Liver (tissue), 9 donors: ENCODE data around the gene GABRB1. TPM values are rescaled to one million over a fixed set of nuclear protein-coding genes. Genes with fewer than 3 reads are reported as not detected.

Source experiments
- DNase-seq: peaks from one replicate; pipeline ENCODE4 v3.0.0-alpha.2; 2017; ENCODE audit warnings: low spot score
- H3K27ac ChIP-seq, 2 donors: one replicate each; pipeline ENCODE4 v1.7.0; 2013; ENCODE audit warnings: inconsistent platforms in 2 of 2, low read length in 2 of 2, control low read depth in 1 of 2, low read depth in 1 of 2, mild to moderate bottlenecking in 1 of 2
- H3K27me3 ChIP-seq, 4 donors: one replicate each; pipeline versions ENCODE4 v1.6.1 to v1.7.0; 2013; ENCODE audit warnings: low read length in 3 of 4, inconsistent platforms in 1 of 4, mild to moderate bottlenecking in 1 of 4, moderate library complexity in 1 of 4; ENCODE audit not compliant: control insufficient read depth in 4 of 4, insufficient read depth in 4 of 4
- H3K36me3 ChIP-seq, 4 donors: one replicate each; pipeline versions ENCODE4 v1.6.1 to v1.7.0; 2013; ENCODE audit warnings: low read length in 3 of 4, mild to moderate bottlenecking in 3 of 4, low read depth in 1 of 4, moderate library complexity in 1 of 4; ENCODE audit not compliant: control insufficient read depth in 4 of 4, insufficient read depth in 3 of 4
- H3K4me1 ChIP-seq, 4 donors: one replicate each; pipeline versions ENCODE4 v1.6.1 to v1.7.0; 2013; ENCODE audit warnings: low read length in 3 of 4, mild to moderate bottlenecking in 3 of 4, moderate library complexity in 1 of 4; ENCODE audit not compliant: control insufficient read depth in 4 of 4, insufficient read depth in 4 of 4
- H3K4me3 ChIP-seq, 3 donors: one replicate each; pipeline versions ENCODE4 v1.6.1 to v1.7.0; 2013; ENCODE audit warnings: low read length in 3 of 3, control low read depth in 1 of 3, low read depth in 1 of 3, mild to moderate bottlenecking in 1 of 3
- H3K9ac ChIP-seq, 2 donors: one replicate each; pipeline ENCODE4 v1.7.0; 2013; ENCODE audit warnings: low read length in 2 of 2, mild to moderate bottlenecking in 2 of 2, moderate library complexity in 2 of 2, control low read depth in 1 of 2, low read depth in 1 of 2
- H3K9me3 ChIP-seq, 4 donors: one replicate each; pipeline versions ENCODE4 v1.6.1 to v1.7.0; 2013; ENCODE audit warnings: low read length in 3 of 4; ENCODE audit not compliant: control insufficient read depth in 4 of 4
- CTCF ChIP-seq: fragments of 150-350 bp; IDR thresholded peaks from 2 replicates; pipeline ENCODE4 v1.5.1; 2017; ENCODE audit warnings: improper control_type of control experiment, low read depth, low read length; ENCODE audit not compliant: missing input control
- EGR1 ChIP-seq, 2 donors: IDR thresholded peaks; 2 replicates each; pipeline ENCODE4 v1.6.1; 2016 to 2018; ENCODE audit warnings: antibody characterized with exemption in 2 of 2, low read depth in 2 of 2
- FOXA2 ChIP-seq: IDR thresholded peaks from 2 replicates; pipeline ENCODE4 v1.6.1; 2016; ENCODE audit warnings: antibody characterized with exemption
- GABPA ChIP-seq, 2 donors: IDR thresholded peaks in 1 of 2; conservative IDR thresholded peaks in 1 of 2; 2 replicates each; pipeline ENCODE4 v1.6.1; 2016; ENCODE audit warnings: antibody characterized with exemption in 2 of 2, mild to moderate bottlenecking in 1 of 2, moderate library complexity in 1 of 2
- HNF4A ChIP-seq, 2 donors: conservative IDR thresholded peaks; 2 replicates each; pipeline ENCODE4 v1.6.1; 2016; ENCODE audit warnings: antibody characterized with exemption in 2 of 2, mild to moderate bottlenecking in 2 of 2
- HNF4G ChIP-seq: IDR thresholded peaks from 2 replicates; pipeline ENCODE4 v1.6.1; 2016; ENCODE audit warnings: antibody characterized with exemption
- JUND ChIP-seq, 2 donors: IDR thresholded peaks; 2 replicates each; pipeline ENCODE4 v1.6.1; 2016; ENCODE audit warnings: antibody characterized with exemption in 2 of 2
- NR2F2 ChIP-seq: IDR thresholded peaks from 2 replicates; pipeline ENCODE4 v1.6.1; 2016; ENCODE audit warnings: antibody characterized with exemption
- RAD21 ChIP-seq, 2 donors: IDR thresholded peaks; 2 replicates each; pipeline ENCODE4 v1.6.1; 2016; ENCODE audit warnings: antibody characterized with exemption in 2 of 2, mild to moderate bottlenecking in 2 of 2
- REST ChIP-seq: IDR thresholded peaks from 2 replicates; pipeline ENCODE4 v1.6.1; 2016; ENCODE audit warnings: antibody characterized with exemption, mild to moderate bottlenecking
- RXRA ChIP-seq, 2 donors: IDR thresholded peaks; 2 replicates each; pipeline ENCODE4 v1.6.1; 2017 to 2018; ENCODE audit warnings: antibody characterized with exemption in 2 of 2, mild to moderate bottlenecking in 1 of 2
- SP1 ChIP-seq: IDR thresholded peaks from 2 replicates; pipeline ENCODE4 v1.6.1; 2018; ENCODE audit warnings: antibody characterized with exemption, mild to moderate bottlenecking
- YY1 ChIP-seq: IDR thresholded peaks from 2 replicates; pipeline ENCODE4 v1.6.1; 2016; ENCODE audit warnings: antibody characterized with exemption, mild to moderate bottlenecking
- WGBS: extraction: QIAGEN DNeasy Blood & Tissue Kit; methylation state at CpG from one replicate; pipeline ENCODE4 v1.1.7; 2013; 5-methylcytosine and 5-hydroxymethylcytosine counted together
- polyA plus RNA-seq, 2 donors: library from polyadenylated mRNA; stranded (reverse) in 1 of 2; unstranded in 1 of 2; fragments of 200-250 nt in 1 of 2; fragments of >200 nt in 1 of 2; fragmentation: Nextera tagmentation in 1 of 2; extraction: Ambion mirVana in 1 of 2; gene quantifications; one replicate each; pipeline versions ENCODE4 v1.2.1 to v1.2.3, GENCODE V29; 2013 to 2015
- total RNA-seq, 2 donors: library from RNA; depleted of rRNA; stranded (reverse); fragments of >200 nt; gene quantifications; one replicate each; pipeline ENCODE4 v1.2.3, GENCODE V29; 2014
- TF ChIP-seq, protein P1 (sequence below): IDR thresholded peaks from 2 replicates; pipeline ENCODE4 v1.6.1; 2016; ENCODE audit warnings: antibody characterized with exemption
- TF ChIP-seq, protein P2 (sequence below): IDR thresholded peaks from 2 replicates; pipeline ENCODE4 v1.6.1; 2016; ENCODE audit warnings: antibody characterized with exemption
- TF ChIP-seq, protein P3 (sequence below): IDR thresholded peaks from 2 replicates; pipeline ENCODE4 v1.6.1; 2016; ENCODE audit warnings: antibody characterized with exemption
- donor health status: healthy.
- donor health status: healthy.
- donor health status: healthy.
- donor health status: healthy.
- donor health status: healthy.

GABRB1 gene
- total and polyA plus RNA-seq, 4 donors: 0.17 to 1.3 TPM; not detected in 2

- no peaks in the 10 kb centered on the region for H3K36me3 ChIP-seq
- H3K27me3 ChIP-seq: peaks cover 0 to 4% (median 0%) of the 10 kb centered on the region in 4 donors
- no peak overlapping the region for H3K9ac ChIP-seq
- 90% methylated on average over 2 of the region's 2 CpGs for WGBS
- no peak overlapping the region for H3K27ac ChIP-seq
- H3K9me3 ChIP-seq: no peaks in the 10 kb centered on the region
- TF ChIP-seq REST: no peak
- no peak for TF ChIP-seq SP1
- TF ChIP-seq, protein P1, sequence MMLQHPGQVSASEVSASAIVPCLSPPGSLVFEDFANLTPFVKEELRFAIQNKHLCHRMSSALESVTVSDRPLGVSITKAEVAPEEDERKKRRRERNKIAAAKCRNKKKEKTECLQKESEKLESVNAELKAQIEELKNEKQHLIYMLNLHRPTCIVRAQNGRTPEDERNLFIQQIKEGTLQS: no peak
- TF ChIP-seq FOXA2: no peak
- TF ChIP-seq, protein P2, sequence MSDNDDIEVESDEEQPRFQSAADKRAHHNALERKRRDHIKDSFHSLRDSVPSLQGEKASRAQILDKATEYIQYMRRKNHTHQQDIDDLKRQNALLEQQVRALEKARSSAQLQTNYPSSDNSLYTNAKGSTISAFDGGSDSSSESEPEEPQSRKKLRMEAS: no peak
- TF ChIP-seq NR2F2: no peak
- TF ChIP-seq YY1: no peak
- no peak for TF ChIP-seq EGR1 (IDR thresholded peaks at IDR 0.05; ENCODE audit: low read depth in 2 of 2)
- TF ChIP-seq, protein P3, sequence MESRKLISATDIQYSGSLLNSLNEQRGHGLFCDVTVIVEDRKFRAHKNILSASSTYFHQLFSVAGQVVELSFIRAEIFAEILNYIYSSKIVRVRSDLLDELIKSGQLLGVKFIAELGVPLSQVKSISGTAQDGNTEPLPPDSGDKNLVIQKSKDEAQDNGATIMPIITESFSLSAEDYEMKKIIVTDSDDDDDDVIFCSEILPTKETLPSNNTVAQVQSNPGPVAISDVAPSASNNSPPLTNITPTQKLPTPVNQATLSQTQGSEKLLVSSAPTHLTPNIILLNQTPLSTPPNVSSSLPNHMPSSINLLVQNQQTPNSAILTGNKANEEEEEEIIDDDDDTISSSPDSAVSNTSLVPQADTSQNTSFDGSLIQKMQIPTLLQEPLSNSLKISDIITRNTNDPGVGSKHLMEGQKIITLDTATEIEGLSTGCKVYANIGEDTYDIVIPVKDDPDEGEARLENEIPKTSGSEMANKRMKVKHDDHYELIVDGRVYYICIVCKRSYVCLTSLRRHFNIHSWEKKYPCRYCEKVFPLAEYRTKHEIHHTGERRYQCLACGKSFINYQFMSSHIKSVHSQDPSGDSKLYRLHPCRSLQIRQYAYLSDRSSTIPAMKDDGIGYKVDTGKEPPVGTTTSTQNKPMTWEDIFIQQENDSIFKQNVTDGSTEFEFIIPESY: no peak
- TF ChIP-seq RXRA (IDR thresholded peaks at IDR 0.05): no peak
- no peak for TF ChIP-seq JUND (IDR thresholded peaks at IDR 0.05)
- H3K4me3 ChIP-seq: no peak overlapping the region
- no peak for DNase-seq
- H3K4me1 ChIP-seq: no peaks in the 10 kb centered on the region
Measured at GRCh38 chr4:47075262-47075661, 43.9 kb downstream of the GABRB1 start.

GRCh38 chr4:47075919-47076318 is 44.6 kb downstream of the GABRB1 start:
- TF ChIP-seq RAD21 (IDR thresholded peaks at IDR 0.05) (no peak), FOXA2 (no peak), GABPA (IDR thresholded peaks at IDR 0.05 in 1 of 2, conservative IDR thresholded peaks at IDR 0.05 in 1 of 2) (no peak), YY1 (no peak), JUND (IDR thresholded peaks at IDR 0.05) (no peak), HNF4A (conservative IDR thresholded peaks at IDR 0.05) (no peak), CTCF (no peak), HNF4G (no peak), REST (no peak)
- TF ChIP-seq, protein P1: no peak
- TF ChIP-seq, protein P2: no peak
- TF ChIP-seq, protein P3: no peak
- no peak overlapping the region for H3K9ac ChIP-seq
- no peaks in the 10 kb centered on the region for H3K9me3 ChIP-seq
- H3K27me3 ChIP-seq: peaks cover 0 to 4% (median 0%) of the 10 kb centered on the region in 4 donors
- H3K27ac ChIP-seq: no peak overlapping the region
- no peak for DNase-seq
- no peak overlapping the region for H3K4me3 ChIP-seq
- no peaks in the 10 kb centered on the region for H3K4me1 ChIP-seq
- H3K36me3 ChIP-seq: no peaks in the 10 kb centered on the region
